ENCODE results near the gene ANKRD42.
"Not testable (repeated sequence)": the region's sequence is repeated elsewhere in the genome, so short reads cannot be mapped to it uniquely, and the experiment has no call there.

The ANKRD42 gene

GRCh38 chr11:83174008-83174407 lies 19.5 kb upstream of the ANKRD42 start:
- no peak for DNase-seq

- DNase-seq: no peak
These were observed 17.7 kb upstream of the ANKRD42 start for GRCh38 chr11:83175815-83176214.

- no peak for DNase-seq
These were observed 11.7 kb upstream of the ANKRD42 start for GRCh38 chr11:83181815-83182214.

DNA sequence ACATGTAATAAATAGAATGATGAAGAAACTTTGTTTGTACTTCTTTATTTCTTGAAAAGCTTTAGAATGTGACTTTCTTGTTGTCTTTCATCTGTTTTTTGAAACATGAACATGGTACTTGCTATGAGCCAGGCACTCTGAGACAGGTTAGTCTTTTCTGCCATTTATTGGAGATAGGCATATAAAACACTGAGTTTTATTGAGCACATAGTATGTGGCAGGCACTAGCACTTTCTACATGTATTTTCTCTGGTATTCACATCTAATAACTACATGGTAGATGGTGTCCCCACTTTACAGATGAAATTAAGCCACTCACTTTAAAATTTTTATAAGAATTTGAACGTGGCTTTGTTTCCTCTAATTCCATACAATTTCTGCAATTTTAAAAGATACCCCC lies 7.7 kb upstream of the ANKRD42 start:
- DNase-seq: no peak

GRCh38 chr11:83187465-83187864 lies 6.0 kb upstream of the ANKRD42 start:
- no peak for DNase-seq

DNA sequence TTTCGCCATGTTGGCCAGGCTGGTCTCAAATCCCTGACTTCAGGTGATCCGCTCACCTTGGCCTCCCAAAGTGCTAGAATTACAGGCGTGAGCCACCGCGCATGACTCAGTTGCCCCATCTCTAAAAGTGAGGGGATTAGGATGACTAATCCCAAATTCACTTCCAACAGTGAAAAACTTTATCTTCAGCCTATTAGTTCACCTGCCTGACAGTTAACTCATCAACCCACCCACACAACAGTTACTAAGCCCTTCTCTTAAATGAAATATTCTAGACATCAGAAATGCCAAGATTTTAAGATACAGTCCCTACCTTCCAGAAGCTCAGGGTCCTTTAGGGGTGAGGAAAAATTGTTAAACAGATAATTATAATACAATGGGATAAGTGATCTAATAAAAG lies 2.0 kb upstream of the ANKRD42 start:
- no peak for DNase-seq

DNA sequence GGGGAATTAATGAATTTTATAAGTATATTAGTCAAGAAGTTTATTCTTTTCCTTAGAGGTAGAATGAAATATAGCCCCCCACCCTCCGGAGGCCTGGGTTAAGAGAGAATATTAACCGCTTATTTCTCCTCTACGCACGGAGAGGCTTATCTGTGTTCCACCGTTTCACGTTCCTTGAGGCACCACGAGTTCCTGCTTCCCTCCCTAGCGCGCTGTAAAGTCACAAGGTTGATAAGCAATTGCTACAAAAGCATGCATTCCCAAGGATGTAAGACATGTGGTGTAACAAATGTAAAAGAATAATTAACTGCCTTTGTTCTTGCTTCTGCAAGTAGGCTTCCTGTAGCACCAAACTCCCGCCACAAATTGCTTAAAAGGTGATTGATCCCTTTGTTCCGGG lies 1.5 kb upstream of the ANKRD42 start:
- DNase-seq: no peak

GRCh38 chr11:83192606-83193245 lies 786 bp upstream of the ANKRD42 start:
- DNase-seq: no peak

GRCh38 chr11:83194281-83195142 lies 1.0 kb downstream of the ANKRD42 start:
- peak; percentile 21 to 74 (median 54) for DNase-seq

- no peak for DNase-seq
These were observed 1.6 kb downstream of the ANKRD42 start for GRCh38 chr11:83195143-83195466.

DNA sequence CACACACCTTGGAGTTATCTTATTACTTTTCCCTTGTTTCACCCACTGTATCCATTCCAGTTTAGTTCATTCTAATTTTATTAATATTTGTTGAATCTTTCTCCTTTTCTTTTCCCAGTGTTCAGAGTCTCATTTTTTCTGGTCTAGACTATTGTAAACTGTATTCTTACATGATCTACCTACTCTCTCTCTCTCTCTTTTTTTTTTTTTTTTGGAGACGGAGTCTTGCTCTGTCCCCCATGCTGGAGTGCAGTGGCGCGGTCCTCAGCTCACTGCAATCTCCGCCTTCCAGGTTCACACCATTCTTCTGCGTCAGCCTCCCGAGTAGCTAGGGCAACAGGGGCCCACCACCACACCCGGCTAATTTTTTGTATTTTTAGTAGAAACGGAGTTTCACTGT lies 2.1 kb downstream of the ANKRD42 start:
- DNase-seq: no peak

DNA sequence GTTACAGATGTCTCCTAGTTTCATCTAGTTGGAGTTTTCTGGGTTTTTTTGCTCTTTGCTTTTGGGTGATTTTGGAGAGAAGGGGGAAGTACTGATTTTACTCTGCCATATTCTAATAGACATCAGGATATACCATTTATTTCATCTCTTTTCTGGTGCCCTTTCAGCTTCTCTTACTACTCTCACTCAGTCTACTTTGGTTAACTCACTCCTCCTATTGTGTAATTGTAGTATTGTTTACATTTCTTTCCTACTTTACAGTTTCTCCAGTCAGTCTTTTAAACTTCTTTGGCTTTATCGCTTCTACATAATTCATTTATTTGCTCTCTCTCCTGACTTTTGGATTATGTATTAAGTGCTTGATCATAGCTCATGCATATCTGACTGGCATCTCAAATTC lies 6.5 kb downstream of the ANKRD42 start:
- DNase-seq: no peak

DNA sequence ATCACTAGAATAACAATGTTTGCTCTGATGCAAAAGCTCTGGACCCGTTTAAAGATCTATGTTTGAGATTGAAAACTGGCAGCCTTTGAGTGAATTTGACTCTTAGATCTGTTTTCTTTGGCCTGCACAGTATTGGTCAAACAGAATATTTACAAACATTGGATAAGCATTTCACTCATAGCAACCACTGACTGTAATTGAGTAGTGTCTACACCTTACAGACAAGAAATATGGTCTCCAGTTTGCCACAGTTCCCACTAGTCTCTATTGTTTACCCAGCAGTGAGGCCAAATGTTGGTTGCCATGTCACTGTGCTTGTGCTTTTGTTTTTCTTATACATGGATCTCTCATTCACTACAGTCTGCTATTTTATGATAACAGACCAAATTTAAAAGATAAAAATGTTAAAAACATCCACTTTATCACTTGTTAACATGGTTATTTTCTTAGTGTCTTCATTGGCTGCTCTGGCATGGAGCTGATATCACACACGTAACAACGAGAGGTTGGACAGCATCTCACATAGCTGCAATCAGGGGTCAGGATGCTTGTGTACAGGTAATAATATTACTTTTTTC lies 12.2 kb downstream of the ANKRD42 start:
- DNase-seq: no peak

GRCh38 chr11:83206221-83206620 lies 12.7 kb downstream of the ANKRD42 start:
- DNase-seq: peak in 1 of 5 experiments; percentile 8

GRCh38 chr11:83206771-83207382 lies 13.4 kb downstream of the ANKRD42 start:
- DNase-seq: not testable (repeated sequence)

DNA sequence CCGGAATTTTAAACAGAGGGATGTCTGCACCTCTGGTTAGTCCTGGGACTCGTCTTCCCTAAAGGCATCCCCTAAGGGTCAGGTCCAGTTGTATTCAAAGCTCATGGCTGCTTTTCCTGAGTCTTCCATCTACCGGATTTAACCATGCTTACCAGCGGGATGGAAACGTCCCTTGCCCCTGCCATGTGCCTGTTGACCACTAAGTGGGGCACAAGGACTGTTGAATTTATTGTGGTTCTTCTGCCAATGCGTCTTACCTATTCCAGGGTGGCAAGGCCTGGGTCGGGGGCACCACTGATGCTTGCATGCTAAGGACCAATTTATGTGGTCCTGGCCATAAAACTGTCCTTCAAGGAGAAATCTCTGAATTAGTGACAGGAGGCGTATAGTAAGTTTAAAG lies 25.6 kb downstream of the ANKRD42 start:
- no peak for DNase-seq

DNA sequence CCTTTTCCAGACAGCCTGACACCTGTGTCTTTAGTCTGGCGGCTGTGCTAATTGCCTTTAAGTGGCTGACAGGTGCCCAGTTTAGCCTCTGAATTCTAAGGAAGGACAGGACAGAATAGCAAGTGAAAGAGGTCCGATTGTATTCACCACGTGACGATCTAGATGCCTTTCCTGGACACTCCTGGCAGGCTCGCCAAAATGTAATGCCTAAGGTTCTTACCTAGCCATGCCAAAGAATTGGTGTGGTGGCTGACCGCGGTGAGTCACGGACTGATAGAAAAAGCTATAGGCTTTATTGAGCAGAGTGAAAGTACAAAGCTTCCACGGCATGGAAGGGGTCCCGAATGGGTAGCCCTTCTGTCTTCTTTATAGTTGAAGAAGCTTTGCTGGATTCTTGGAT lies 26.7 kb downstream of the ANKRD42 start:
- no peak for DNase-seq

- no peak for DNase-seq
These were observed 28.2 kb downstream of the ANKRD42 start for GRCh38 chr11:83221694-83222093.

- no peak for DNase-seq
These were observed 29.0 kb downstream of the ANKRD42 start for GRCh38 chr11:83222499-83222898.

GRCh38 chr11:83223457-83223856 lies 29.9 kb downstream of the ANKRD42 start:
- no peak for DNase-seq

- no peak for DNase-seq
These were observed 42.3 kb downstream of the ANKRD42 start for GRCh38 chr11:83235825-83236224.

GRCh38 chr11:83238111-83238510 lies 44.6 kb downstream of the ANKRD42 start:
- DNase-seq: no peak

- DNase-seq: no peak
These were observed 47.9 kb downstream of the ANKRD42 start for GRCh38 chr11:83241291-83241946.

Measured in T-helper 2 cell (primary cell).